ENCODE results near the gene SYNE3. TPM values are rescaled to one million over a fixed set of nuclear protein-coding genes. Genes with fewer than 3 reads are reported as not detected.
A peak's percentile ranks its signal among the peaks of the same experiment; 100 is the strongest.

SYNE3 gene
- 1 to 10 TPM in 5 of 6 donors, under 1 TPM in 1; 0.71 to 9.4 (median 5.3) TPM for polyA plus RNA-seq (ENCODE audit: low read depth in 6 of 6)

- Mint-ChIP-seq H3K4me1 (peaks cover 55 to 75% (median 74%) of the 10 kb centered on the region in 3 donors), H3K4me3 (peak within 1 kb of the TSS; percentile 88 to 96 (median 94)), H3K9me3 (no peaks in the 10 kb centered on the region), H3K27me3 (no peaks in the 10 kb centered on the region), H3K27ac (peak within 1 kb of the TSS; percentile 95 to 99 (median 98)), H3K36me3 (no peaks in the 10 kb centered on the region)
- peak; percentile 61 to 66 for ATAC-seq (ENCODE audit: low read depth in 2 of 2)
- DNase-seq, result peak; percentile 67
Measured at GRCh38 chr14:95516554-95517181, at the start of gene SYNE3. Gene SYNE3, minus strand, starts transcription at chr14:95516650. Its CDS starts 40,829 bp downstream, at chr14:95475821.

GRCh38 chr14:95564060-95564459 lies 47.6 kb upstream of the SYNE3 start:
- no peak overlapping the region for H3K4me3 Mint-ChIP-seq
- H3K4me1 Mint-ChIP-seq, result peaks cover 21 to 38% (median 27%) of the 10 kb centered on the region in 3 donors
- H3K9me3 Mint-ChIP-seq, result no peaks in the 10 kb centered on the region
- H3K27ac Mint-ChIP-seq, result peak overlapping the region in 1 of 6 donors; percentile 16
- H3K27me3 Mint-ChIP-seq, result peaks cover 0 to 5% (median 0%) of the 10 kb centered on the region in 3 donors
- H3K36me3 Mint-ChIP-seq, result no peaks in the 10 kb centered on the region
- ATAC-seq (ENCODE audit: low read depth in 2 of 2) (no peak), DNase-seq (no peak)

- Mint-ChIP-seq H3K9me3 (no peaks in the 10 kb centered on the region), H3K4me1 (peaks cover 21 to 38% (median 27%) of the 10 kb centered on the region in 3 donors), H3K27ac (peak overlapping the region in 1 of 6 donors; percentile 56), H3K27me3 (peaks cover 0 to 5% (median 0%) of the 10 kb centered on the region in 3 donors), H3K4me3 (peak overlapping the region in 1 of 8 donors; percentile 47), H3K36me3 (no peaks in the 10 kb centered on the region)
- no peak for DNase-seq
- ATAC-seq (ENCODE audit: low read depth in 2 of 2), result no peak
Measured at GRCh38 chr14:95562892-95563685, 46.6 kb upstream of the SYNE3 start.

- H3K27ac Mint-ChIP-seq, result peak overlapping the region in 1 of 6 donors; percentile 11
- peaks cover 0 to 5% (median 0%) of the 10 kb centered on the region in 3 donors for H3K27me3 Mint-ChIP-seq
Measured at GRCh38 chr14:95561001-95561412, 44.6 kb upstream of the SYNE3 start.

GRCh38 chr14:95559203-95559602 lies 42.8 kb upstream of the SYNE3 start:
- no peaks in the 10 kb centered on the region for H3K9me3 Mint-ChIP-seq
- no peaks in the 10 kb centered on the region for H3K36me3 Mint-ChIP-seq
- H3K27ac Mint-ChIP-seq, result no peak overlapping the region
- DNase-seq, result no peak
- no peak overlapping the region for H3K4me3 Mint-ChIP-seq
- peaks cover 8 to 22% (median 21%) of the 10 kb centered on the region in 3 donors for H3K4me1 Mint-ChIP-seq
- ATAC-seq (ENCODE audit: low read depth in 2 of 2), result no peak
- peaks cover 0 to 5% (median 0%) of the 10 kb centered on the region in 3 donors for H3K27me3 Mint-ChIP-seq

More at GRCh38 chr14:95561001-95561412, 44.6 kb upstream of the SYNE3 start:
- Mint-ChIP-seq H3K36me3 (no peaks in the 10 kb centered on the region), H3K9me3 (no peaks in the 10 kb centered on the region), H3K4me3 (peak overlapping the region in 1 of 8 donors; percentile 59), H3K4me1 (peaks cover 12 to 28% (median 24%) of the 10 kb centered on the region in 3 donors)
- ATAC-seq (ENCODE audit: low read depth in 2 of 2), result peak; percentile 99
- DNase-seq, result peak; percentile 82

- H3K4me1 Mint-ChIP-seq, result peaks cover 4 to 17% (median 15%) of the 10 kb centered on the region in 3 donors
- no peak for ATAC-seq (ENCODE audit: low read depth in 2 of 2)
- H3K27me3 Mint-ChIP-seq, result peaks cover 0 to 5% (median 0%) of the 10 kb centered on the region in 3 donors
Measured at GRCh38 chr14:95557832-95558231, 41.4 kb upstream of the SYNE3 start.

GRCh38 chr14:95557291-95557690 lies 40.8 kb upstream of the SYNE3 start:
- H3K9me3 Mint-ChIP-seq, result no peaks in the 10 kb centered on the region
- ATAC-seq (ENCODE audit: low read depth in 2 of 2), result no peak

More at GRCh38 chr14:95557832-95558231, 41.4 kb upstream of the SYNE3 start:
- Mint-ChIP-seq H3K4me3 (no peak overlapping the region), H3K36me3 (no peaks in the 10 kb centered on the region), H3K9me3 (no peaks in the 10 kb centered on the region), H3K27ac (no peak overlapping the region)
- no peak for DNase-seq

GRCh38 chr14:95555053-95555452 lies 38.6 kb upstream of the SYNE3 start:
- H3K9me3 Mint-ChIP-seq, result no peaks in the 10 kb centered on the region
- ATAC-seq (ENCODE audit: low read depth in 2 of 2) (no peak), DNase-seq (no peak)
- no peak overlapping the region for H3K4me3 Mint-ChIP-seq
- H3K27me3 Mint-ChIP-seq, result no peaks in the 10 kb centered on the region
- H3K4me1 Mint-ChIP-seq, result peaks cover 0 to 4% (median 0%) of the 10 kb centered on the region in 3 donors
- H3K36me3 Mint-ChIP-seq, result no peaks in the 10 kb centered on the region
- H3K27ac Mint-ChIP-seq, result no peak overlapping the region

More at GRCh38 chr14:95557291-95557690, 40.8 kb upstream of the SYNE3 start:
- Mint-ChIP-seq H3K4me3 (no peak overlapping the region), H3K36me3 (no peaks in the 10 kb centered on the region), H3K4me1 (peaks cover 4 to 12% (median 11%) of the 10 kb centered on the region in 3 donors), H3K27me3 (peaks cover 0 to 1% (median 0%) of the 10 kb centered on the region in 3 donors), H3K27ac (no peak overlapping the region)
- no peak for DNase-seq

GRCh38 chr14:95553141-95553540 lies 36.7 kb upstream of the SYNE3 start:
- no peak for DNase-seq
- no peaks in the 10 kb centered on the region for H3K9me3 Mint-ChIP-seq
- peak overlapping the region in 1 of 6 donors; percentile 52 for H3K27ac Mint-ChIP-seq
- H3K4me3 Mint-ChIP-seq, result no peak overlapping the region
- H3K27me3 Mint-ChIP-seq, result no peaks in the 10 kb centered on the region
- H3K4me1 Mint-ChIP-seq, result peaks cover 0 to 4% (median 0%) of the 10 kb centered on the region in 3 donors
- peaks cover 0 to 8% of the 10 kb centered on the region in 2 donors for H3K36me3 Mint-ChIP-seq
- no peak for ATAC-seq (ENCODE audit: low read depth in 2 of 2)

- H3K27me3 Mint-ChIP-seq, result no peaks in the 10 kb centered on the region
- DNase-seq (no peak), ATAC-seq (ENCODE audit: low read depth in 2 of 2) (no peak)
- peak overlapping the region in 1 of 6 donors; percentile 37 for H3K27ac Mint-ChIP-seq
- no peak overlapping the region for H3K4me3 Mint-ChIP-seq
- H3K36me3 Mint-ChIP-seq, result peaks cover 0 to 8% of the 10 kb centered on the region in 2 donors
- H3K4me1 Mint-ChIP-seq, result peaks cover 0 to 4% (median 0%) of the 10 kb centered on the region in 3 donors
- H3K9me3 Mint-ChIP-seq, result no peaks in the 10 kb centered on the region
Measured at GRCh38 chr14:95551435-95551834, 35.0 kb upstream of the SYNE3 start.

GRCh38 chr14:95549656-95550585 lies 33.5 kb upstream of the SYNE3 start:
- ATAC-seq (ENCODE audit: low read depth in 2 of 2) (no peak), DNase-seq (no peak)
- Mint-ChIP-seq H3K4me1 (peaks cover 0 to 4% (median 0%) of the 10 kb centered on the region in 3 donors), H3K9me3 (no peaks in the 10 kb centered on the region), H3K27ac (no peak overlapping the region), H3K4me3 (peak overlapping the region in 1 of 8 donors; percentile 44), H3K27me3 (no peaks in the 10 kb centered on the region), H3K36me3 (peaks cover 0 to 8% of the 10 kb centered on the region in 2 donors)

GRCh38 chr14:95548328-95548929 lies 32.0 kb upstream of the SYNE3 start:
- Mint-ChIP-seq H3K9me3 (no peaks in the 10 kb centered on the region), H3K4me3 (peak overlapping the region in 1 of 8 donors; percentile 30), H3K27me3 (no peaks in the 10 kb centered on the region), H3K4me1 (peaks cover 0 to 9% (median 0%) of the 10 kb centered on the region in 3 donors), H3K27ac (no peak overlapping the region), H3K36me3 (peaks cover 0 to 14% of the 10 kb centered on the region in 2 donors)
- DNase-seq, result no peak
- ATAC-seq (ENCODE audit: low read depth in 2 of 2), result no peak

Data from naive B cell (primary cell).